Retina (tissue), 1 donor: ENCODE data around the gene MRPL37.
"Not testable (repeated sequence)": the region's sequence is repeated elsewhere in the genome, so short reads cannot be mapped to it uniquely, and the experiment has no call there.

Experiments
- DNase-seq: peaks from one replicate; pipeline ENCODE4 v3.0.0-alpha.2; 2016

Gene MRPL37

GRCh38 chr1:54172614-54173599 lies 27.1 kb upstream of the MRPL37 start:
- no peak for DNase-seq

GRCh38 chr1:54173681-54174080 lies 26.3 kb upstream of the MRPL37 start:
- DNase-seq: no peak

- no peak for DNase-seq
Measured at GRCh38 chr1:54174106-54174505, 25.9 kb upstream of the MRPL37 start.

GRCh38 chr1:54176621-54177327 lies 23.2 kb upstream of the MRPL37 start:
- DNase-seq: no peak

- no peak for DNase-seq
Measured at GRCh38 chr1:54177726-54178125, 22.2 kb upstream of the MRPL37 start.

- DNase-seq: no peak
Measured at GRCh38 chr1:54178296-54179070, 21.5 kb upstream of the MRPL37 start.

- peak; percentile 44 for DNase-seq
Measured at GRCh38 chr1:54180701-54181360, 19.1 kb upstream of the MRPL37 start.

- no peak for DNase-seq
Measured at GRCh38 chr1:54186056-54186455, 13.9 kb upstream of the MRPL37 start.

GRCh38 chr1:54188291-54188690 lies 11.7 kb upstream of the MRPL37 start:
- DNase-seq: no peak

GRCh38 chr1:54190526-54190925 lies 9.4 kb upstream of the MRPL37 start:
- no peak for DNase-seq

- DNase-seq: no peak
Measured at GRCh38 chr1:54191525-54191924, 8.4 kb upstream of the MRPL37 start.

GRCh38 chr1:54193453-54193852 lies 6.5 kb upstream of the MRPL37 start:
- DNase-seq: no peak

- DNase-seq: no peak
Measured at GRCh38 chr1:54199151-54199764, 709 bp upstream of the MRPL37 start.

- DNase-seq: no peak
Measured at GRCh38 chr1:54200519-54200997, 591 bp downstream of the MRPL37 start.

GRCh38 chr1:54204199-54204598 lies 4.2 kb downstream of the MRPL37 start:
- DNase-seq: no peak

- DNase-seq: no peak
Measured at GRCh38 chr1:54207287-54207686, 7.3 kb downstream of the MRPL37 start.

GRCh38 chr1:54207896-54208295 lies 7.9 kb downstream of the MRPL37 start:
- not testable (repeated sequence) for DNase-seq

GRCh38 chr1:54212872-54213271 lies 12.9 kb downstream of the MRPL37 start:
- no peak for DNase-seq

- no peak for DNase-seq
Measured at GRCh38 chr1:54215523-54215922, 15.6 kb downstream of the MRPL37 start.

GRCh38 chr1:54218883-54219687 lies 19.1 kb downstream of the MRPL37 start:
- peak; percentile 24 for DNase-seq

GRCh38 chr1:54219688-54220003 lies 19.7 kb downstream of the MRPL37 start:
- DNase-seq: no peak
